ENCODE measurements around the gene DCDC2C.

The DCDC2C gene

GRCh38 chr2:3674066-3674845 is 29.1 kb upstream of the DCDC2C start:
- no peak for DNase-seq

DNA sequence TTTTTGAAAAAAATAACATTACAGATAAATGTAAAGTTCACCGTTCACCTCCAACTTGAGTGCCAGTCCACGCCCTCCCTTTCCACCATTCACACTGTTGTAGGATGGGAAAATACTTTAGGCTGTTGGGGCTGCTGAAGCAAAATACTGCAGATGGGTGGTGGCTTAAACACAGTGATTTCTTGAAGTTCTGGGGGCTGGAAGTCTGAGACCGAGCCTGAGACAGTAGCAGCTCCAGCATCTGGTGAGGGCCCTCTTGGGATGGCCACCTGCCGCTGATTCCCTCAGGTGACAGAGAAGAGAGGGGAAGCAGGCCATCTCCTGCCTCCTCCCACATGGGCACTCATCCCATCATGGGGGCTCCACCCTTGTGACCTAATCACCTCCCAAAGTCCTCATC is 27.7 kb upstream of the DCDC2C start:
- DNase-seq, result no peak

- DNase-seq, result no peak
Observed at GRCh38 chr2:3677436-3677835, 25.9 kb upstream of the DCDC2C start.

- no peak for DNase-seq
Observed at GRCh38 chr2:3678212-3678611, 25.2 kb upstream of the DCDC2C start.

DNA sequence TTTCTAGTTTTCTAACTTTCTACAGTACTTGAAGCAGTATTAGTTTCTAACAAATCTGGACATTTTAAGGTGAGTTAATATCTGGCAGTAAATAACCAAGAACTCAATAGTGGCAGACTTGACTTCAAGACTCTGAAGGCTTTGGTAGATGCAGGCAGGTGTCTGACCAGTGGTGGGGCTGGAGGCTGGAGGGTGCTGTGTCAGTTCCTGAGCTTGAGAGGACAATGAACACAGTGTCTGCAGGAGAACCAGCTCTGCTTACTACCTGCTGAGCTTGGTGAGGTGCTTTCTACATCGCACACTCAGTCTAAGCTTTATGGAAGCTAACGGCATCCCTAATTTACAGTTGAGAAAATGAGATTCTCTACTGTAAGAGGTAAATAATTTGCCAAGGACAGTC is 24.2 kb upstream of the DCDC2C start:
- DNase-seq, result no peak

DNA sequence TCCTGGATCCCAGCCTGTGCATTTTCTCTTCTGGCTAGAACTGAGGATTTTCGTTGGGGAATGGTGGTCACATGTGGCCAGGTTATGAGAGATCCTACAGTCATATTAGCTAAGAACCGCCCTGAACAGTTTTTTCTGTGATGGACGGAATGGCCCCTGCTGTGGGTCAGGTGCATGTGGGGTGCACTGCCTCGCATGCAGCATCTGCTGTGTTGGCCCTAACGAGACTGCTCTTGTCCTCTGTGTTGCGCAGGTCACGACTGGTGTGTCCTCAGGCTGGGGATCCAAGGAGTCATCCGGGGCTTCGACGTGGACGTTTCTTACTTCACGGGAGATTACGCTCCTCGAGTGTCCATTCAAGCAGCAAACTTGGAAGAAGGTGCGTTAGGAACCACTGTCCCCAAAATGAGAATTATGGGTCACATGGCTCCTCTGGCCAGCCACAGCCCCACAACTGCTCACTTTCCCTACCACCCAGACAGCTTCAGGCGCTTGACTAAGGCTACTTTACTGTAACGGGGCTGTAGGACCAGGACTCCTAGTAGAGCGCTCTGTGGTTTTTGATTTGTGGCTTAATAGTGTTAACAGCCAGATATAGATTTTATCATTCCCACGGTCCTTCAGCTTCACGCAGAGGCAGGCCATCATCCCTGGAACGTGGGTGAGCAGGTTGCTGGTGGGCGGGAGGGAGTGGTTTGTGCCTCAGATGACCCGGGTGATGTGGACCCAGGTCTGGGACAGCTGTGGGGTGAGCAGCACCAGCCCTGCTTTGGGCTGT is 23.6 kb upstream of the DCDC2C start:
- no peak for DNase-seq

DNA sequence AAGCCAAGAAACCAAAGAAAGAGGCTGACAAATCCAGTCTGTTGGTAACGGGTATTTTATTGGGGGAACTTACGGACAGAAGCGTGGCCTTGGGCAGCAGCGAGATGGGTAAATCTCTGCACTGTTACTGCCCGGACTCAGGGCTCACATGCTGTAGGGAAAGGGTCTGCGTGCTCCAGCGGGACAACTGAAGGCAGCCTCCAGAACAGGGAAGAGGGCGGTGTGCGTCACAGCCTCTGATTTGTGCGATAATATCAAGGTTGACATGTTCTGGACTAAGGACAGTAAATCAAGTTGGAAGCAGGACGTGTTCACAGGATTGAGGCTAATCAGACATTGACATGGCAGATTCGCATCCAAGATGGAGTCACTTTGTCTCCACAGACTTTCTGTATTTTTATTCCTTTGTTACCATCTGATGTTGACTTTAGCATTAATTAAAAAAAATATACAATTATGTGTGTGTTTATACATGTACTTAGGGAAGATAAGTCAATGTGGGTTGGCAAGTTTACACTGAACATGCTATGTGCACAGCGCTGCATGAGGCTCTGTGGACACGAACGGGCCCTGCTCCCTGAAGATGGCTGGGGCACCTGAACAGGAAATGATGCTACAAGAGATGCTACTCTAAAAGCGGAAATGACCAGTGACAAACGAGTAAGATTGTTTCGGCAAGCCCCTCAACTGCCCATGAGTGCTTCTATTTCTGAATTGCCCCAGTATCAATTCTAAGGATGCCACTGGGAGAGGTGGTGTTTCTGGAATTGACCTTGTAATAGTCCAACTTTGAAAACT is 22.6 kb upstream of the DCDC2C start:
- DNase-seq, result no peak

DNA sequence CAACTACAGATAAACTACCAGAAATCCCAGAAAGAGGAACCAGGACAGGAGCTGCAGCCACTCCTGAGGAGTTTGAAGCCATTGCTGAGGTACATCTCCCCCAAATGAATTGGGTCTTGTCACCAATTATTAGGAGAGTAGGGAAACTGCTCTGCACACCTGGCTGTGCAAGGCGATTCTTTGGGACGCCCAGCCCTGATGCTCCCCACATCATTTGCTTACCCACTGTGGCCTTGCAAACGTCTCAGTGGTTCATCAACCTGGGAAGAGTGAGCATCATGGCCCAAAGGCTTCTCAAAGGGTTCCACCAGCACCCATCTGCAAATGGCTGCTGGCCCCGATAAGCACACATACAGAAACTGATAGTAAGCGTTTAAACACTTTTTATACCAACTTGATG is 21.8 kb upstream of the DCDC2C start:
- DNase-seq, result no peak

- DNase-seq, result no peak
Observed at GRCh38 chr2:3682811-3683210, 20.6 kb upstream of the DCDC2C start.

DNA sequence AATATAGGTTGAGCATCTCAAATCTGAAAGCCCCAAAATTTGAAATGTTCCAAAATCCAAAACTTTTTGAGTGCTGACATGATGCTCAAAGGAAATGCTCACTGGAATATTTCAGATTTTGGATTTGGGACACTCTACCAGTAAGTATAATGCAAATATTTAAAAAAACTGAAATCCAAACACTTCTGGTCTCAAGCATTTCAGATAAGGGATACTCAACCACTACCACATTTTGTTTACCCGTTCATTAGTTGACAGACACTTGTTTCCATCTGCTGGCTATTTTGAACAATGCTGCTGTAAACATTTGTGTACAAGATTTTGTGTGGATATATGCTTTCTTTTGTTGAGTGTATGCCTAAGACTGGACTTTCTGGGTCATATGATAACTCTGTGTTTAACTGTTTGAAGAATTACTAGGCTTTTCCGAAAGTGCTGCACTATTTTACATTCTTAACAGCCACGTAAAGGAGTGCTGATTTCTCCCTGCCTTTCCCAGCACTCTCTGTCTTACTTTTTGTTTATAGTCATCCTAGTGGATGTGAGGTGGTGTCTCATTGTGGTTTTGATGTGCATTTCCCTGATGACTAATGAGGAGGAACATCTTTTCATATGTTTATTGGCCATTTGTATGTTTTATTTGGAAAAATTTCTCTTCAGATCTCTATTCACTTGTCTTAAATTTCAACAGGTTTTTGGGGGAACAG is 19.5 kb upstream of the DCDC2C start:
- DNase-seq, result no peak

DNA sequence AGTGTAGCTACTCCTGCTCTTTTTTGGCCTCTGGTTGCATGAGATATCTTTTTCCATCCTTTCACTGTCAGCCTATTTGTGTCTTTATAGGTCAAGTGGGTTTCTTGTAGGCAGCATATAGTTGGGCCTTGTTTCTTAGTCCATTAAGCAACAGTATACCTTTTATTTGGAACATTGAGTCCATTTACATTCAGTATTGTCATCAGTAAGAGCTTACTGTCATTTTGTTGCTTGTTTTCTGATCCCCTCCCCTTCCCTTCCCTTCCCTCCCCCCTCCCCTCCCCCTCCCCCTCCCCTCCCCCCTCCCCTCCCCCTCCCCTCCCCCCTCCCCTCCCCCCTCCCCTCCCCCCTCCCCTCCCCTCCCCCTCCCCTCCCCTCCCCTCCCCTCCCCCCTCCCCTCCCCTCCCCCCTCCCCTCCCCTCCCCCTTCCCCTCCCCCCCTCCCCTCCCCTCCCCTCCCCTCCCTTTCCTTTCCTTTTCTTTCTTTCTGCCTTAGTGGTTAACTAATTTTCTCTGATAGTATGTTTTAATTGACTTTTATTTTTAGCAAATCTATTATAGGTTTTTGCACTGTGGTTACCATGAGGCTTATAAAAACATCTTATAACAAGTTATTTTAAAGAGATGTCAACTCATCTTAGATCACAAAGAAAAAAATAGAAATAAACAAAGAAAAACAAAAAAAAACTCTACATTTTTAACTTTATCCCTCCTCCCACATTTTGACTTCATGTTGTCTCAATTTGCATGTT is 13.2 kb upstream of the DCDC2C start:
- no peak for DNase-seq

DNA sequence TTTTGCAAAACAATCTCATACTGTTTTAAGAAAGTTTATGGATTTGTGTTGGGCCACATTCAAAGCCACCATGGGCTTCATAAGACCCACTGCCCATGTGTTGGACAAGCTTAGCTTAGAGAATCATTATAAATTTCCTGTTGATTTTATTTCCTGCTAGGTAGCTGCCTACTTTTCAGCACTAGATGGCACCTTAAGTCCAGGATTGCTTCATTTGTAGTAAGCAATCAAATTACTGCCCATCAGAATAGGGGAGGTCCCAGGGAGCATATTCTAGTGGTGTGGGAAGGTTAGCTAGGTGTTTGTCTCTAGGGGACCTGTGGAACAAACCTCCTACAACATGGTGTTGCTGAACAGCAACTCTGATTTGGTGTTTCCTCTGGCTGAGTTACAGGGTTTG is 11.0 kb upstream of the DCDC2C start:
- no peak for DNase-seq

DNA sequence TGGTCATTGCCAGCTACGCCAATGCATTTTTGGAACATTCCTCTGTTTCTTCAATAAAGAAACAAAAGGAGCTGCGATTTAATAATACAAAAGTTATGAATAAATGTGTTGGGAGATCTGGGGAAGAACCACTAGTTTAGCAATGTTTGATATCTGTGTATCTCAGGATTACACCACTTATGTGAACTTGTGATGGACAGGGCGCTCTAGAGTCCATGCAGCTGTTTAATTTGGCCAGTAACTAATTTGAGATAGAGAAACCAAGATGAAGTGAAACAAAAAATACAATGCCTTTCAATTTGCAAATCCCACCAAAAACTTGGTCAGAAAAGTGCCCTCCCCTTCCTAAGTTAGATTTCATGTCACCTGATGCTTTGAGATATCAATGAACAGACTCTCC is 6.8 kb upstream of the DCDC2C start:
- DNase-seq, result no peak

DNA sequence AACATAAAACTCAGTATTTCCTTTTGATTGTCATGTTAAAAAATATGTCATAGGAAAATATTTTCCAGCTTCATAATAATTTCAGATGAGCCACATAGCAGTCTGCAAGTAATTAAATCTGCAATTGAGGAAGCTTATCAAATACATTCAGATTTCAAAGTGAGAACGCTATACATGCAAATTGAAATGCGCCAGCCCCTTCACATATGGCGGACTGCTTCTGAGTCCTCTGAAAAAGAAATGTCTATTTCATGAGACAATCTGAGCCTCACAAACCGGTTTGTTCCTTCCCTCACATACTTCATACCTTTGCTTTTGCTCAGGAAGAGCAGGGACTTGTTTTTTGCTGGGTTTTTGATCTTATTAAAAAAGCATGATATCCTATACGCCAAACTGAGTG is 2.3 kb upstream of the DCDC2C start:
- no peak for DNase-seq

DNA sequence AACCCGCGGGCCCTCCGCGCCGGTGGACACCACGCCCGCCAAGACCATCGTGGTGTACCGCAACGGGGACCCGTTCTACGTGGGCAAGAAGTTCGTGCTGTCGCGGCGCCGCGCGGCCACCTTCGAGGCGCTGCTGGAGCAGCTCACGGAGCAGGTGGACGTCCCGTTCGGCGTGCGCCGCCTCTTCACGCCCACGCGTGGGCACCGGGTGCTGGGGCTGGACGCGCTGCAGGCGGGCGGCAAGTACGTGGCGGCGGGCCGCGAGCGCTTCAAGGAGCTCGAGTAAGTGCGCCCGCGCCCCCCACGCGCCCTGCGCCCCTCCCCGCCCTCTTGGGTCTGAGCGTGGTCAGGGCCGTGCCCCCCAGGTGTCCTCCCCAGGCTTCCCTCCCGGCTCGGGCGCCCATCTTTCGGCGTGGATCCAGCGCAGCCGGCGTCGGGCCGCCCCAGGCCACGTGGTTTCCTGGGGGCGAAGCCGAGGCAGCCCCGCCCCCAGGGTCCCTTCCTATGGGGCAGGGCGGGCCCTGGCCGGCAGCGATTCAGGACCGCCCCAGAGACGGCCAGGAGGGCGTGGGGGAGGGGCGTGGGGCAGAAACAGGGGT is 481 bp downstream of the DCDC2C start:
- no peak for DNase-seq

DNA sequence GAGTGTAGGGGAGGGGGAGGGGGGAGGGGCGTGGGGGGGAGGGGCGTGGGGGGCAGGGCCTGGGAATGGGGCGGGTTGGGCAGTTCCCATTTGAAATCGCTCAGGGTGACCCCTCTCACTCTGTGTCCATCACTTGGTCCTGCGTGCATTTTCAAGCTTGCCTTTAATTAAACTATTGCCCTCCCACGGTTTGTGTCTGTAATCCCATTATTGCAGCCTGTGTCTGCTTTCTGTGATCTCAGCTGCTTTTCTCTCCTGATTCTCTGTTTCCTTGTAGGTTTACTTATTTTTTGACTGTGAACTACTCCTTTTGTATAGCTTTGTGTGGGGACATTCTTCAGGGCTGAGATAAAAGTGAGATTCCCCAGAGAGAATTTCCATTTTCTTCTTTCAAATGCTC is 1.3 kb downstream of the DCDC2C start:
- no peak for DNase-seq

- no peak for DNase-seq
Observed at GRCh38 chr2:3705782-3706181, 2.4 kb downstream of the DCDC2C start.

DNA sequence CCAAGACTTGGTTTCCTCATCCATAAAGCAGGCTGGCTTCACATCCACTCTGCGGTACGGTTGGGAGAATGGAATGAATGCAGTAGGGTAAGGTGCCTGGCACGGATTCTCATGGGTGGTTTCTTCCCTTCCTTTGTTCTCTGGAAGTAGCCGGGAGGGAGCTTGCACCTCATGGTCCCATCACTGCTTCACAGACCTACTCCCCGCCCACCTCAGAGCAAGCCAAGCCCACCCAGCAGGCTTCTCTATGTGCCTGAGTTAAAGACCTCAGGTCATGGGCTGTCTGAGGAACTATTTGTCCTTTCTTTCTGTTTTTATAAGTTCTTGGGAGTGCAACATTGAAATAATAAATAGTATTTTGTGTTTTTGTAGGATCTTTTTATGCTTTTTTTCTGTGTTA is 3.5 kb downstream of the DCDC2C start:
- DNase-seq, result no peak

GRCh38 chr2:3708576-3708975 is 5.2 kb downstream of the DCDC2C start:
- DNase-seq, result no peak

DNA sequence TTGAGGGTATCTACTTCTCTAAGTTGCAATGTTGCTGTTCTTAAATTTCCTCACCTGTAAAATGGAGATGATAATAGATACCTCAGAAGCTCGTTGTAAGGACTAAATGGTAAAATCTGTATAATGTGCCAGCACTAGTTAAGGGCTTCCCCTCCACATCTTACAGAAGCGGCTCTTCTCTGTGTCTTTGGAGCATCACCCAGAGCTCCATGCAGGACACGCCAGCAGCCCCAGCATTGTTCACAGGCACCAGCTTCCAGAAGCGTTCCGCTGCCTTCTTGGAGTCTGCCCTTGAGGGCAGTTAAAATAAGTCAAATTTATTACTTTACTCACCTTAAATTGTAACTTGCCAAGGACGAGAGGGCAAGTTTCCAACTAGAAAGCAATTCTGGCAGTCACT is 5.8 kb downstream of the DCDC2C start:
- no peak for DNase-seq

DNA sequence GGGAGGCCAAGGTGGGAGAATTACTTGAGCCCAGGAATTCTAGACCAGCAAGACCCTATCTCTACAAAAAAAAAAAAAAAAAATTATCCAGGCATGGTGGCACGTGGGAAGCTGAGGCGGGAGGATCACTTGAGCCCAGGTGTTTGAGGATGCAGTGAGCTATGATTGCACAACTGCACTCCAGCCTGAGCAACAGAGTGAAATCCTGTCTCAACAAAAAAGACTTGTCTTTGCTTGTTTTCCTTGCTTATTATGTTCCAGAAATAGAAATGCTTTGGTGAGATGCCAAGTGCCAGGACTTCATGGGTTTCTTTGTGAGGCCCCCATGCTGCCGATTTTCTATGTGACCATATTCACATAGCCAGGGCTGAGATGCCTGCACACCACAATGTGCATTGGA is 9.0 kb downstream of the DCDC2C start:
- DNase-seq, result no peak

Data from activated effector memory CD4-positive, alpha-beta T cell treated with anti-CD3 and anti-CD28 coated beads, Interleukin-2, amount 50 U/mL, for 16 hours (primary cell).